GM19324 (cell line): Measurements from ENCODE around the gene ZDHHC4.
"Not testable (repeated sequence)": the region's sequence is repeated elsewhere in the genome, so short reads cannot be mapped to it uniquely, and the experiment has no call there.

Experiments used
- ATAC-seq: cut with Tn5 transposase; IDR thresholded peaks from one replicate; pipeline ENCODE4 v1.9.1; 2021; ENCODE audit warnings: mild to moderate bottlenecking, moderate library complexity; ENCODE audit not compliant: unreplicated experiment, low FRiP score

The ZDHHC4 gene

DNA sequence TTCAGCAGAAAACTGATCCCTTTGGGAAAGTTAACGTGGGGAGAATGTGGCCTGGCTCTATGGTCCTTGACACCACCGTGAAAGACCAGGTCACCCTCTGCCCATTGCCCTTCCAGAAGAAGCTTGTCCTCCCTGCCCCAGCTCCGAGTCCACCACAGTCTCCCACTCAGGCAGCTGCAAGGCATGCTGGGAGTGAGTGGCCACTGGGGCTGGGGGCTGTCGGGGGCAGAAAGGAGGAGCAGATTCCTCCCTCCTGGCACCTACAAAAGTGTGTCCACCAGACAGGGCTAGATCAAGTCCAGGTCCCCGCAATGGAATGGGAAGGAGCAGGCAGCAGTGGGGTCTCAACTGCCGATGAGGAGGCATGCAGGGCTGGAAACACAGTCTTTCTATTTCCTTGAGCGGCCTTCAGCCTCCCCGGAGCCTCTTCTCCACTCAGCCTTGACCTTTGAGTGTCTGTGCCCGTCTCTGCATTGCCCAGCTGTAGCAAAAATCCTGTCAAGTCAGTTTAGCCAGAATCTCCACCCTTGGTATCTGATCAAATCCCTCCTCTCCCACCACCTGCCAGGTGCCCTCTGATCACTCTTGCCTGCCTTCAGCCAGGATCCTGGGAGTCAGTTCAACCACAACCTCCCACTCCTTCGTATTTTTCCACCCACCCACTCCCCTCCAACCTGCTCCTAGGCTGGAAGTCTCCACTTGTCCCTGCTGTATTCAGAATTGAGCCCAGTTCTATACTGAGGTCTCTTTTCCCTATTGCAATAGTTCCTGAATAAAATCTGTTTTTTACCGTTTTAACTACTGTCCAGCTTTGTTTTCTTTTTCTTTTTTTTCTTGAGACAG lies 53.0 kb downstream of the ZDHHC4 start:
- ATAC-seq, result no peak

DNA sequence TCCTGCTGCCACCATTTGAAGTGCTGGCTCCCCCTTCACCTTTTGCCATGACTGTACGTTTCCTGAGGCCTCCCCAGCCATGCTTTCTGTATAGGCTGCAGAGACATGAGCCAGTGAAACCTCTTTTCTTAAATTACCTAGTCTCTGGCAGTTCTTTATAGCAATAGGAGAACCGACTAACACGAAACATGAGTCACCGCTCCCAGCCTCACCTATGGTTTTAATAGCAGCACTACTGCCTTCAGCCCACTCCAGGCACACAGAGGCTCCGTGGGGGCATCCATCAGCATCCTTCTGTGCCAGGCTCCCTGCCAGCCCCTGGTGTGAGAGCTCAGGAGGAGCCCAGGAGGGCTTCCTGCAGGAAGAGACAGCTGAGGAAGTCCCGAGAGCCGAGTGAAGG lies 54.4 kb downstream of the ZDHHC4 start:
- ATAC-seq, result no peak

DNA sequence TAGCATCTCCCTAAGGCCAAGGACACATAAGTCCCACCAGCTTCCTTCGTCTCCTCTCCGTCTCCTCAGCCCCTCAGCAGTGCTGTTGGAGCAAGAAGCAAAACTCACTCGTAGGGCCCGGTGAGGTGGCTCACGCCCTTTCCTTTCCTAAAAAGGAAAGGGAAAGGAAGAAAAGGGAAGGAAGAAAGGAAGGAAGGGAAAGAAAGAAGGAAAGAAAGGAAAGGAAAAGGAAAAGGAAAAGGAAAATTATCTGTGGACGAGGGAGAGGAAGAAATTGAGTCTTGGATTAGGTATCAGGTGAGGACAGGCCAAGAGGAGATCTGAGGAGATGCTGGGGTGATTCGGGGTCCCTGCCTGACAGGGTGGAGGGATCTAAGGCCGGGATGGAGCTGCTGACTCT lies 56.8 kb downstream of the ZDHHC4 start:
- ATAC-seq, result no peak

DNA sequence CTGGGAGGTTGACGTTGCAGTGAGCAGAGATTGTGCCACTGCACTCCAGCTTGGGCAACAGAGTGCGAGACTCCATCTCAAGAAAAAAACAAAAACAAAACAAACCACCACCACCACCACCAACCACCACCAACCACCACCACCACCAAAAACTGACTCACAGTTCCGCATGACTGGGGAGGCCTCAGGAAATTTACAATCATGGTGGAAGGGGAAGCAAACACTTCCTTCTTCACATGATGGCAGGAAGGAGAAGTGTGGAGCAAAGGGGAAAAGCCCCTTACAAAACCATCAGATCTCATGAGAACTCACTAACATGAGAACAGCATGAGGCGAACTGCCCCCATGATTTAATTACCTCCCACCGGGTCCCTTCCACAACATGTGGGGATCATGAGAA lies 57.7 kb downstream of the ZDHHC4 start:
- ATAC-seq, result not testable (repeated sequence)

DNA sequence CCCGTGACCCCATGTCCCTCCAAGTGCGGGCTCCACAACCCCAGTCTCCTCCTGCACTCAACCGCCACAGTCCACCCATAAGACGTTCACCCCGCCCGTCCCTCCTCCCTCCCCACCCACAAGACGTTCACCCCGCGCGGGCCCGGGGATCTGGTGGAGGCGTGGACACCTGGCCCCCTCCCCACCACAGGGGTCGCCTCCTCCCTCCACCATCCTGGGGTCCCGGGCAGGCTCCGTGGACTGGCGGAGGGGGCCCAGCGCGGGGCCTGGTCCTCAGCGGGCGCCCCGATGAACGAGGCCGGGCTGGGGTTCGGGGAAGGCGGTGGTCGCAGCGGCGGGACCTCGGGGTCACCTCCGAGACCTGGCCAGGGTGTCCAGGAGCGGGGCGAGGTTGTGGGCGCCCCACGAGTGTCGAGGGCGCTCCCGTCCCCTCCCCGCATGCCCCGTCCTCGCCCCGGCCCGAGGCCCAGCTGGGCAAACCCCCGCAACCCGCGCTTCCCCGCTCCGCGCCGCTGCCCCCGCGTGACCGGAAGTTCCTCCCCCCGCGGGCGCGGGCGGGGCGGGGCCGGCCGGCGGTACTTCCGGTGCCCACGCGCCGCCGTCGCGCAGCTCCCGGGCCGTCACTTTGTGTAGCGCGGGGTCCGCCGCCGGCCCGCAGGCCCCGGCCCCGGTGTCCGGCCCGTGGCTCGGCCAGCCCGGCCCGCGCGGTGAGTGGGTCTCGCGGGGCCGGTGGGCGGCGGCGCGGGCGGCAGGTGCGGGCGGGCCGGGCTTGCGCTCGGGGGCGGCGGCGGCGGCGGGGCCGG lies 59.7 kb downstream of the ZDHHC4 start, which contains the start of gene ZNF316:
Gene ZNF316 (plus strand): TSS at position 578 of the 803 bp plus-strand sequence. CDS start 5,092 bp downstream, outside the sequence.
- peak; percentile 81 for ATAC-seq

DNA sequence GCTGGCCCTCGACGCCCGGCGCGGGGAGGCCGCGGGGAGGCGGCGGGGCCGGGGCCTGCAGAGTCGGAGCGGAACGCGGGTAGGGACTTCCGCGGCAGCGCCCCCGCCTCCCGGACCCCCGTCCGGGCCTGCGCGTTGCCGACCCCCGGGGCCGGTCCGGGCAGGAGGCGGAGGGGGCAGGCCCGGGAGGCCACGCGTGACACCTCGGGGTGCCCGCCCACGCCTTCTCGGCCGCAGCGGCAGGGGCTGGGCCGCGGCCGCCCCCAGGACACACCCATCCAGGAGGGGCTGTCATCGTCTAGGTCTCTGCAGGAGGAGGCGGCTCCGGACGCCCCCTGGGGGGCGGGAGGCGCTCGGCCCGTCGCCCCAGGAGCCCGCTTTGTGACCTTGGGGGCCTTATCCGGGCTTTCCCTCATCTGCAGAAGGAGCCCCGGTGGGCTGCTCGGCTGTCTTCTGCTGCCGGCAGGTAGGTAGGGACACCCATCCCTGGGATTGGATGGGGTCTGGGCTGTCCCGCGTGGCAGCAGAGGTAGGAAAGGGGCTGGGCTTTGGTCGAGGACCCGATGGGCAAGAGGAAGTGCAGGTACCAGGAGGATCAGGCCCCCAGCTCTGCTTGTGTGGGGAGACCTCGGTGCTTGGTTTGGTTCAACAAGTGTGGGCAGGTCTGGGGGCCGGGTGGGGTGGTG lies 60.4 kb downstream of the ZDHHC4 start:
- peak; percentile 73 for ATAC-seq
